ENCODE data around the gene SIX2. TPM values are rescaled to one million over a fixed set of nuclear protein-coding genes. Genes with fewer than 3 reads are reported as not detected.

Gene SIX2
- total RNA-seq, 1 experiment from 2014 or later = 0.15 TPM

DNA sequence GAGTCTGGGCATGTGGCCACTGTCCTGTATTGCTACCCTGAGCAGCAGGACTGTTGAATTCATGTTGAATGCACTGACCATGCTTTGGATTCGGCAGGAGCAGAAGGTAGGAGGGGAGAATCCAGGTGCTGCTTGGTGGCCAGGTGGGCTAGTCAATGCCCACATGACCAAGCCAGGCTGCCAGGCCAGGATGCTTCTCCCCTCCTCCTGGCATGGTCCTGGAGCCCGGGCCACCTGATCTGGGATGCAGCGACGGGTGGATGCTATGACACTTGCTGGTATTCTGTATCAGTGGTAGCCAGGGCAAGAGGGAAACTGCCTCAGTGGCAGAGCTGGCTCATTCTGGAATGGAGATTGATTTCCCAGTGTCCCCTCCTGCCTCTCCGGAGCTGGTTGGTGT, 14.8 kb upstream of the SIX2 start:
- DNase-seq (ENCODE audit: extremely low read depth, low read depth) = no peak

DNA sequence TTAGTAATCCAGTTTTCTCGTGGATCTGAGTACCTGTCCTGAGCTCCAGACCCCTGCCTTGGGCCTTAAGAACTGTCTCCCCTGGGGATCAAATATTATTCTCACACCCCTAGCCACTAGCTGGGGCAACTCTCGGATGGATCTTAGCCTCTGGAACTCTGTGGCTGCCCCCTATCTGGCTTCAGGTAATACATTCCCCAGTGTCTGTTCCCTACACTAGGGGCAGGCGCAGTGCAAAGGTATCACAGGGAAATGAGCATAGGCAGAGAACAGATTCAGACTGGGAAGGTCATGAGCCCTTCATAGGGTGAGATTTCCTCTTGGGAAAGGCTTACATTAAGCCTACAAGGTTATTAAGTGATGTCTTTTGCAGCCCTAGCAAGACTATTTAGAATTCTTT, 11.2 kb upstream of the SIX2 start:
- no peak for DNase-seq (ENCODE audit: extremely low read depth, low read depth)

DNA sequence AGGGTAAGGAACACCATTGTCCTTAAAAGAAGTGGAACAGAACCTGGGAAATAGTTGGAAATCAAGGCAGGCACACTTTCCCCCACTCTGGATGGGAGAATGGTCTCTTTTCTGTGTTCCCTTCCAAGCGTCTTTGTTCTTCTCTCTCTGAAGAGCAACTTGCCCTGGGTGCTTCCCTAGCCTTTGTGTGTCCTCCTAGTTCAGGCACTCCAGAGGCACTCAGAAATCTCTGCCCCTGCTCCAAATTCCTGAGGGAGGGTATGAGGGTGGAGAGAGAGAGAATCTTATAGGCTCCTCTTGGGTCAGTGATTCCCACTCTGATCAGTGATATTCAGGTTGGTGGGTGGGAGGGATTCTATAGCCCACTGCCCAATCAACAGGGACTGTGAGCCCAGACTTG, 8.8 kb upstream of the SIX2 start:
- no peak for DNase-seq (ENCODE audit: extremely low read depth, low read depth)

DNA sequence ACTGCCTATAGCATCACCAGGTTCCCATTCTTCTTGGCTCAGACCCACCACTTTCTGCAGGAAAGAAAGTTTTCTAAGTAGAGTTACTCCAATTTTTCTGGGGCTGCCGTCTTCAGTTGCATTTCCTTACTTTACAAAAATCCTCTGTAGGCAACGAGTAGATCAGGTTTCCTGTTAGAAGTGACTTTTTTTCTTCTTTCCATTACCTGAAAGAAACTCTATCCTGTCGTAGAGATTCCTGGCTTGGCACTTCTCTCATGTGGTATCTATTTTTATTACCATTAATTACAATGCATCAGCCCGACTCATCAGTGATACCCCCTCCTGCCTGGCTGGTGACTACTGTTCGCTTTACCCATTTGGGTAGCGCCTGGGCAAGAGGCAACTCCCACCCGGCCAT, 5.6 kb upstream of the SIX2 start:
- DNase-seq (ENCODE audit: extremely low read depth, low read depth) = no peak

DNA sequence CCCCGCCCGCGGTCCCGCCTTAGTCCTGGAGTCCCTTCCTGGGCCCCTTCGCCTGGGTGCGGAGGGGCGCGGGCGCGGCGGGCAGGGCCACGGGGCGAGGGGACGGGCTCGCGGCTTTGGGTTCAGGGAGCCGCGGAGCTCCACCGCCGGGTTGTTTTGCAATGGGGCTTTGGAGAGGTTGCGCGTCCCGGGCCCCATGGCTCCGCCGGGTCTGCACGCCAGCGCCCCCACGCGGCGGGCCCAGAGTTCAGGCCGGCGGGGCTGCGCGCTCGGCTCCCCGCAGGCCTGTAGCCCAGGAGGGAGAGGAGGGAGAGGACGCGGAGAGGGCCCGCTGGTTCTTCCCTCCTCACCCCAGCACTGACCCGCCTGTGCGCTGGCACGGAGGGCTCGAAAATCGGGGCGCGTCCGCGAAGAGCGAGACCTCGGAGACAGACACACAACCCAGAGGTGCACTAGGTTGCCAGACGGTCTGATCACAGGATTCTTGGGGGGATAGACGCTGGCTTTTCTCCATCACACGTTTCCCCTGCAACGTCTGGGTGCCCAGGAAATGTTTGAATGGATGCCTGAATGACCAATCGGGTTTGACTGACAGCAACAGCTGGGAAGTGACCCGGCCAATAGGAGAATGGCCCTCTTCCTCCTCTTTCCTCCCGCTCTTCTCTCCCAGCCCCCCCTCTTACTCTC, 4.9 kb upstream of the SIX2 start:
- DNase-seq (ENCODE audit: extremely low read depth, low read depth) = peak; percentile 25

DNA sequence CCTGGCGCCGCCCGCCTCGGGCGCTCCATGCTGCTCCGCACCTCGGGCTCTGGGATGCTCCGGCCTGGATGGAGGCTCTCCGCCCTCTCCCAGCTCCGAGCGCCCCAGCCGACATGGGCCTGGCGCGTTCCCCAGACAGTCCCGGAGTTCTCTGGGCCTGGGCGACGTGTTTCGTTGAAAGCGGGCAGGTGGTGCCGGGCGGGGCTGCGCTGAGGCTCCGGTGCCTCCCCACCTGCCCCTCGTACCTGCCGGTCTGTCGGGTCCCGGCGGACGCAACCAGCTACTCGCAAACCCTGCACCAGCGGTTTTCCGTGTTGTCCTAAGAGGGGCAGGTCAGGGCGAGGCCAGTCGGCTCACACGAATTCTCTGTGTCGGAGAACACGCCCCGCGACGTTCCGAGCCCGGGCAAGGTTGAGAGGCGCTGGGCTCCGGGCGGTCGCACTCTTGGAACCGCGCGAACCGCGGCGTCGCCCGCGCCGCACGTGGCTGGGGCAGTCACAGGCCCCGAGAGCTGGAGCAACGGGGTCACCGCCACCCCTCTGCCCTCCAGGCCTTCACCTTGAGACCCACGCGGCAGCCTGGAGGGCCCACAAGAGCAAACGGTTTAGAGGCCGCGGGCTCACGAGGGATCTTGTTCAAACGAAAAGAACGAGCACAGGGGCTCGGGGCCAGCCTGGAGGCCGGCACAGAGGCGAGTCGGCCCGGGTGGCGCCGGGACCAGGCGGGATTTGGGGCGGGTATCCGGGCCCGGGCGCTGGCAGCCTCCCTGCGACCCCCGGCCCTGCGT, 4.2 kb upstream of the SIX2 start:
- no peak for DNase-seq (ENCODE audit: extremely low read depth, low read depth)

DNA sequence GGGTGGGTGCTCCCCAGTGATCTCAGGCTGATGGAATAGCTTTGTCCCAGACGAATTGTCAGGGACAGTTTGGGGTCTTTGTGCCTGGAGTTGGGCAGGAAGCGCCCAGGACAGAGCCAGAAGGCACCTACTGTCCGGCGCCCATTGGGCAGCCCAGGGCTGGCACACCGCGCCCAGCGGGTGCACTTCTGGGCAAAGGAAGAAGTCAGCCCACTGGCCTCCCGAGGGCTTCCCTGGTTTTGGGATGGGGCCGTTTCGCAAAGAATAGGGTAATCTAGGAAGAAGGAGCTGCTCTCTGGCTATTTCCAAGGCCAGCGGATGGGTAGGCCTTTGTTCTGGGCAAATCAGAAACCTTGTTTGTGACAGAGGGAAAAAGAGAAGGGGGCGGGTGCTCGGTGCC, 3.5 kb upstream of the SIX2 start:
- no peak for DNase-seq (ENCODE audit: extremely low read depth, low read depth)

DNA sequence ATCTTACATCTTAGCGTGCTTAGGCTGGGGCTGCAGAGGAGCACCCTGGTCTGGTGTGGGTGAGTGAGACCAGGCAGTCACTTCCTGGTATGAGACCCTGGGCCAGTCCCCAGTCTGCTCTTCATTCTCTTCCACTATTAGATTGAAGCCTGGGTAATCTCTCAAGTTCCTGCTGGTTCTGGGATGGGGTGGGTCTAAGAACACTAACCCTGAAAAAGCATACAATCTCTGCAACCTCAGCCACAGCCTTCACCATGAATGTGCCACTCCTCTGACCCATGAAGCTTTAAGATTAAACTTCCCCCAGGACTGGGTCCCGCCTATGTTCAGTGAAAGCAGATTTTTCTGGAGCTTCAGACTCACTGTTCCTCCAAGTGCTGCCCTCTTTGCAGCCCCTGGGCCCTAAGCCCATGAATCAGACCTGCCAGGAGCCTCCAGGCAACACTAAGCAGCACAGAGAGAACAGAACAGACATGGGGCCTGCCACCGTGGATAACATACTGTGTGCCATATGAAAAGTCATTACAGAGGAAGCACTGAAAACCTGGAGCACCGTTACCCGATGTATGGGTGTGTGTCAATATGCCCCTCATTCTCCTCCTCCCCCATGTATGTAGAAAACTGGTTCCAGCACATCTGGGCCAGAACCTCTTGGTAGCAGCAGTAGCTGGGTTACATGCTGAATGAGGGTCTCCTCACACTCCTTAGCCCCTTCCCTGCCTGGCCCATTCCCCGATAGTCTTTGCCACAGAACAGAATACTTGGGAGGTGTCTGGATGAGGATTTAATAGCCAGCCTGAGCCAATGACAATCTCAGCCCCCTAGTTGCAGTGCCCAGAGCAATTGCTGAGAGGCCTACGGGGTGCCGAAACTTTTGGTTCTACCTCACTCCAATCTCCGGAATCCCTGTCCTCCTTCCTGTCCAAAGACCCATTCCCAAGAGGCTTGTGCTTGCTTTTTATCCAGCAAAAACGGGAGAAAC, 2.7 kb upstream of the SIX2 start:
- DNase-seq (ENCODE audit: extremely low read depth, low read depth) = no peak

DNA sequence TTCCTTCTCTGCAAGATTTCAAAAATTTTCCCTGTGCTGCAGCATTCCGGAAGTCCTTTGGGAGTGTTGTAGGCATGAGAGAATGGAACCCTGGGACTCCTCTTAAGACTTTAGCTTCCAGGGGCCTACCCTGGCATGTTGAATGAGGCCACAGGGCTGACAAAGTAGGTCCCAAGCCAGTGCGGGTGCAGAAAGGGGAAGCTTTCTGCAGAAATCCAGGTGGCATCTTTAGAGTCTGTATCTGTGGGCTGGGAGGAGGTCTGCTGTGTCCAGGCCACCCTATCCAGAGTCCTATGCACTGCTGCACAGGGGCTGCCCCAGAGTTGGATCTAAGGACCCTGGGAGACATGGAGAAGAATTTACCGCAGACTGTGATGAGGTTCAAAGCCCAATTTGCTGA, 1.9 kb upstream of the SIX2 start:
- DNase-seq (ENCODE audit: extremely low read depth, low read depth) = no peak

DNA sequence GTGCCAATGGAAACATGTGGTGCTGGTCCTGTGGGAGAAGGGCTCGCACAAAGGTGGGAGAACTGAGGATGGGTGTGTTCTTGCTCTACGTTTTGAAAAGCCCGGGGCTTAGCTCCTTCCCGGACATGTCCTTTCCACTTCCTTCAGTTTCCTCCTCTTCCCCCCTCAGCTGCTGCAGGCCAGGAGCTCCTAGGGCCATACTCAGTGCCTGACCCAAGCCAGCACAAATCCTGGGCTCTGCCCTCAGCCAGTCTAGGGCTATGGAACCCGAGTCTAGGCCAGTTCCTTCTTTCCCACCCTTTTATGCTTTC, 1.4 kb upstream of the SIX2 start:
- DNase-seq (ENCODE audit: extremely low read depth, low read depth) = no peak

DNA sequence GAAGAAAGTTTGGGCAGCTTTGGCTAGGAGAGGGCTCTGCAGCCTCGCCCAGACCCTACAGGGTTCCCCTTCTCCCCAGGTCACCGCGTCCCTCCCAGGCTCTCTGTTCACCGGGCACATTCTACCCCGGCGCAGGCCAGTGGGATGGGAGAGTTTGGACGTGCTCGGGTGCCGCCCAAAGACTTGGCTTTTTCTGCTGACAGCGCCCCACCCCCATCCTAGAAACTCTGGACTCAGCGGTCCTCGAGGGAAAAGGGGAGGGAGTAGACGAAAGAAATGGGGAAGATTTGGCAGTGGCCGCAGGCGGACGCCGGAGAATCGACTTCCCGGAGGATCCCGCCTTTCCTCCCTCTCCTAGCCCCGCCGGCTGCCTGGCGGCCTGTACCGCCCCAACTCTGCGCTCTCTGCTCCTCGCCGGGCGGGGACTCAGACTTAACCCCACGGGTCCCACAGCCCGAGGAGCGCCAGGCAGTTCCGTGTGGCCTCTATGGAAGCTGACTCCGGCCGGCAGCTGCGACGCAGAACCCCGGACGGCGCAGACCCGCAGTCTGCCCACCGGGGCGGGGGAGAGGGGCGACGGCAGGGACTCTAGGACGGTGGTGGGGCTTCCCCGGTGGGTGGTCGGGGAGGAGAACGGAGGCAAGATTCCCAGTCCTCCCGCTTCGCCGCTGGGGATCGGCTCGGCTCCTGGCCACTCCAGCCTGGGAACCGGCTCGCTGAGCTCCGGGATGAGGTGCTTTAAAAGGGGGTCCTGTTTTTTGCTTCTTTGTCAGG, 863 bp upstream of the SIX2 start:
- DNase-seq (ENCODE audit: extremely low read depth, low read depth) = peak; percentile 14

DNA sequence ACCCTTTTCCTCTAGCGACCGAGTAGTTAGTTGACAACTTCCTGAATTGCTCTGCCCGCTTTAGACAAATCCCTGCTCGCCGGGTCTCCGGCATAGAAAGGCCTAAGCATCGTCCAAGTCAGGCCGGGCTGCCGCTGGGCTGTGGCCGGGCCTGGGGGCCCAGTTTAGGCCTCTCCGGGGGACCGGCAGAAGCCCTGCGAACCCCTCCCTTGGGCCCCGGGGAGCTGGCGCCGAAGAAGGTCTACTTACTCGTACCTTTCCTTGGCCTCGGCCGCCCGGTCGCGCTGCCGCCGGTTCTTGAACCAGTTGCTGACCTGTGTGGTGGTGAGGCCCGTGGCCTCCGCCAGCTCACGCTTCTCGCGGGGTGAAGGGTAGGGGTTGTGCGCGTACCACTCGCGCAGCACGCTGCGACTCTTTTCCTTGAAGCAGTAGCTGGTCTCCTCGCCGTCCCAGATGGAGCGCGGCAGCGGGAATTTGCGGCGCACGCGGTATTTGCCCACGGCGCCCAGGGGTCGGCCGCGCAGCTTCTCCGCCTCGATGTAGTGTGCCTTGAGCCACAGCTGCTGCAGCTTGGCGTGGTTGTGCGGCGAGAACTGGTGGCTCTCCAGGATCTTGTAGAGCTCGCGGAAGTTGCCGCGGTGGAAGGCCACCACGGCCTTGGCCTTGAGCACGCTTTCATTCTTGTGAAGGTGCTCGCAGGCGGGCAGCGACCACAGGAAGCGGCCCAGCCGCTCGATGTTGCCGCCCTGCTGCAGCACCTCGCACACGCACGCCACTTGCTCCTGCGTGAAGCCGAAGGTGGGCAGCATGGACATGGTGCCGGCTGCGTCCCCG, 739 bp downstream of the SIX2 start:
- no peak for DNase-seq (ENCODE audit: extremely low read depth, low read depth)

DNA sequence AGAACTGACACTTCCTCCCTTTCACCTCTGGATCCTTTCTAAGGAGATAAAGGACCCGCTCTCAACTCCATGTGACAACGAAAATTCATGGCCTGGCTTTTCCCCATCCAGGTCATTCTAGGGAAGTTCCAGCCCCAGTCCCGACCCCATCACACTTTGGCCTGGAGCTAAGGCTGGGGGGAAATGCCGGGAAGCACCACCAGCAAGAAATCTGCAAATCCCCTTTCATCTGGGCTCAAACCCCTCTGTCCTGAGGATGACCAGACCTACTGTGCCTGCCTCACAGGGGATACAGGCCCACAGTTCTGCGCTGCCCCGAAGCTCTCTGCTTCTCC, 1.3 kb downstream of the SIX2 start:
- DNase-seq (ENCODE audit: extremely low read depth, low read depth) = no peak

DNA sequence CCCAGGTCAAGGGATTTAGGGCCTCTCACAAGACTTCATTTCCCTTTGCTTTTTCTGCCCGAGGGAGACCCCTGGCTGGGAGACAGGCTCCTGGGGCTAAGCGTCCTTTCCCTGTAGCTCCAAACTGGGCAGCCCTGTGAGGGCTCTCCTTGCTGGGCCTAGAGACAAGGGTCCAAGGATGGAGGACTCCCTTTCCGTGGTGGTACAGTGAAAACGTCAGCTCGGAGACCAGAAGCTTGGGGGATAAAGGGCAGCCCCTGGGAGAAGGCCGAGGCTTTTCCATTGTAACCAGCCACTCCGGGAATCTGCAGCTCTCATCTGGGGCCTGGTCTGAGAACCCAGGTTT, 2.3 kb downstream of the SIX2 start:
- DNase-seq (ENCODE audit: extremely low read depth, low read depth) = no peak

DNA sequence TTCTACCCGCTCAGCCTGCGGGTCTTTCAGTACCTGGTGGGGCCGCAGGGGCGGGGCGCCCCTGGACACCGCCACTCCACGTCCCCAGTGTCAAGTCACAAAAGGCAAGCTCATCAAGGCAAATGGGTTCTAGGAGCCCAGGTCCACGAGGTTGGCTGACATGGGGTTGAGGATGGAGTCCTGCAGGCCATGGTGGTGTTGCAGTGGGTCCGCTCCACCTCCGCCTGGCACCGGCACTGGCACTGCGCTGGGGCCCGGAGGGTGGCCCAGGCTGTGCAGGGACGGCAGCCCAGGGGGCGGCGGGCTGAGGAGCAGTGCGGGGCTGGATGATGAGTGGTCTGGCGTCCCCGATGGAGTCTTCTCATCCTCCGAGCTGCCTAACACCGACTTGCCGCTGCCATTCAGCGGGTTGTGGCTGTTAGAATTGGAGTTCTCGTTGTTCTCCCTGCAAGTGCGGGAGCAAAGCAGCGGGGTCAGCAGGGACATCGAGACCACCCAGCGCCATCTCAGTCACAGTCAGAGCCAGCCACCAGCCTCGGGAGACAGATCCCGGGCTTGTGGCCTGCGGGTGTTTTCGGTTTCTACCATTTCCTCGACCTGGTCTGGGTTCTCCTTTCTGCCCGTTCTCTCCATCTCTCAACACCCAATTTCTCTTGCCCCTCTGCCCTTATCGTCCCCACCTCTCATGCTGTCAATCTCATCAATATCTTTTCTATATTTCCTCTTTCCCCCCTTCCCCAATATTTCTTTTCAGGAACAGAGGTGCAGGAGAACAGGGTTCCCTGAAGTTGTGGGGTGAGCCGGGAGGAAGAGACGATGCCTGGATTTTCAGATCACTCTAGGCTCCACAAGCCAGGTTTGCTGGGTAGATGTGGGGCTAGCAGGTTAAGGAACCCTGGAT, 3.0 kb downstream of the SIX2 start:
- no peak for DNase-seq (ENCODE audit: extremely low read depth, low read depth)

DNA sequence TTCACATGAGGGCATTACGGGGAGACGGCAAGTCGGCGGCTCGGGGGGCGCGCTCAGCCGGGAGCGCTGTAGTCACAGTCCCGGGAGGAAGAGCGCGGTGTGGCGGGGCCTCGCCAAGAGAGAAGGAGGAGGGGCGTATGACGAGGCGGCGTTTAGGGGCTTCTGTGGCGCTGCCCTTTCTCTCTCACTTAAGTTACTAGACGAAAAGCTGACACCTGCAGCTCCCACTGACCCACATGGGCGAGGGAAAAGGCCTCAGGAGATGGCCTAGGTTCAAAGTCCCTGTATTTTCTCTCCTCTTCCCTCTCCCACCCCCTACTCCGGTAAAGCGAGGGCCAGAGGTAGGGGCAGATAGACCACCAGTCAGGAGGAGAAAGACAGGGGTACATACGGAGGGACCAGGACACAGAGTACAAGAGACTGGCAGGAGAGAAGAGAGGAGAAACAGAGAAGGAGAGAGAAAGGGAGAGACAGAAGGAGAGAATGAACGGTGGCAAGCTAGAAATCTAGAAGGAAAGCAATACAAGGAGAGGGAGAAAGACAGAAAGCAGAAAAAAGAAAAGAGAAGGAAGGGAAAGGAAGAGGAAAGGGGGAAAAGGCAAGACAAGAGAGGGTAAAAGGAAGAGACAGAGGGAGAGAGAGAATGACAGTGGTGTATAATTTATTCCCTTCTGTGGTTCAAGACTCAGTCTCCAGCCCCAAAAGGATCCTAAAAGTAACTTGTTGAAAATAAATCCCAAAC, 3.8 kb downstream of the SIX2 start:
- DNase-seq (ENCODE audit: extremely low read depth, low read depth) = no peak

DNA sequence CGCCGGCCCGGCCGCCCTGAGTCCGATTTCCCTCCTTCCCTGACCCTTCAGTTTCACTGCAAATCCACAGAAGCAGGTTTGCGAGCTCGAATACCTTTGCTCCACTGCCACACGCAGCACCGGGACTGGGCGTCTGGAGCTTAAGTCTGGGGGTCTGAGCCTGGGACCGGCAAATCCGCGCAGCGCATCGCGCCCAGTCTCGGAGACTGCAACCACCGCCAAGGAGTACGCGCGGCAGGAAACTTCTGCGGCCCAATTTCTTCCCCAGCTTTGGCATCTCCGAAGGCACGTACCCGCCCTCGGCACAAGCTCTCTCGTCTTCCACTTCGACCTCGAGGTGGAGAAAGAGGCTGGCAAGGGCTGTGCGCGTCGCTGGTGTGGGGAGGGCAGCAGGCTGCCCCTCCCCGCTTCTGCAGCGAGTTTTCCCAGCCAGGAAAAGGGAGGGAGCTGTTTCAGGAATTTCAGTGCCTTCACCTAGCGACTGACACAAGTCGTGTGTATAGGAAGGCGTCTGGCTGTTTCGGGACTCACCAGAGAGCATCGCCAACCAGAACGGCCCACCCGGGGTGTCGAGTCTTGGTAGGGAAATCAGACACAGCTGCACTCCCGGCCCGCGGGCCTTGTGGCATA, 4.6 kb downstream of the SIX2 start:
- no peak for DNase-seq (ENCODE audit: extremely low read depth, low read depth)

Measured in NCI-H460 (cell line).